NT2/D1 (cell line): ENCODE results near the gene KRTAP10-7.
"Not testable (repeated sequence)": the region's sequence is repeated elsewhere in the genome, so short reads cannot be mapped to it uniquely, and the experiment has no call there.

Source experiments
- DNase-seq: peaks from one replicate; pipeline ENCODE4 v3.0.0-alpha.2; 2011; ENCODE audit warnings: low read depth, low spot score
- H3K27me3 ChIP-seq: 2 replicates; pipeline ENCODE4 v1.6.0; 2011; ENCODE audit warnings: mild to moderate bottlenecking; ENCODE audit not compliant: insufficient read length, insufficient read depth
- H3K36me3 ChIP-seq: 2 replicates; pipeline ENCODE4 v1.6.1; 2011; ENCODE audit warnings: mild to moderate bottlenecking, low read length, mixed read lengths; ENCODE audit not compliant: insufficient read depth, insufficient read length
- H3K4me1 ChIP-seq: 2 replicates; pipeline ENCODE4 v1.5.1; 2011; ENCODE audit not compliant: insufficient read depth, insufficient read length
- H3K4me3 ChIP-seq: 2 replicates; pipeline ENCODE4 v1.5.1; 2011; ENCODE audit warnings: low read depth; ENCODE audit not compliant: insufficient read length
- H3K9ac ChIP-seq: 2 replicates; pipeline ENCODE4 v1.6.0; 2011; ENCODE audit warnings: low read depth; ENCODE audit not compliant: insufficient read length
- H3K9me3 ChIP-seq: 2 replicates; pipeline ENCODE4 v1.5.1; 2011; ENCODE audit warnings: mild to moderate bottlenecking, low read length; ENCODE audit not compliant: insufficient read depth
- SUZ12 ChIP-seq: IDR thresholded peaks from 2 replicates; pipeline ENCODE4 v1.6.1; 2011; ENCODE audit not compliant: insufficient read length, insufficient read depth; ENCODE audit errors: extremely low read depth
- YY1 ChIP-seq: IDR thresholded peaks from 2 replicates; pipeline ENCODE4 v1.6.1; 2011; ENCODE audit not compliant: insufficient read length, insufficient read depth
- ZNF274 ChIP-seq: IDR thresholded peaks from 2 replicates; pipeline ENCODE4 v1.6.1; 2011; ENCODE audit warnings: mild to moderate bottlenecking, low read depth, low read length

Gene KRTAP10-7

GRCh38 chr21:44585892-44586291 is 14.5 kb upstream of the KRTAP10-7 start:
- no peak for DNase-seq
- H3K4me1 ChIP-seq = peaks cover 4% of the 10 kb centered on the region
- no peaks in the 10 kb centered on the region for H3K36me3 ChIP-seq
- H3K27me3 ChIP-seq = no peaks in the 10 kb centered on the region
- H3K9me3 ChIP-seq = peaks cover 9% of the 10 kb centered on the region
- TF ChIP-seq YY1 (no peak), SUZ12 (no peak), ZNF274 (no peak)
- no peak overlapping the region for H3K4me3 ChIP-seq
- no peak overlapping the region for H3K9ac ChIP-seq

- Histone ChIP-seq H3K27me3 (no peaks in the 10 kb centered on the region), H3K4me3 (no peak overlapping the region), H3K9ac (no peak overlapping the region), H3K36me3 (no peaks in the 10 kb centered on the region), H3K9me3 (no peaks in the 10 kb centered on the region), H3K4me1 (peaks cover 11% of the 10 kb centered on the region)
- TF ChIP-seq ZNF274 = no peak
- TF ChIP-seq SUZ12 = no peak
- TF ChIP-seq YY1 = no peak
- DNase-seq = no peak
These were observed 11.3 kb upstream of the KRTAP10-7 start for GRCh38 chr21:44589094-44589493.

GRCh38 chr21:44589586-44590305 is 10.7 kb upstream of the KRTAP10-7 start:
- peak overlapping the region; percentile 16 for H3K9ac ChIP-seq

GRCh38 chr21:44590311-44590721 is 10.1 kb upstream of the KRTAP10-7 start:
- H3K4me1 ChIP-seq = peaks cover 11% of the 10 kb centered on the region
- H3K4me3 ChIP-seq = no peak overlapping the region
- no peaks in the 10 kb centered on the region for H3K27me3 ChIP-seq
- H3K36me3 ChIP-seq = no peaks in the 10 kb centered on the region
- H3K9ac ChIP-seq = peak overlapping the region; percentile 16
- TF ChIP-seq ZNF274 (no peak), YY1 (no peak), SUZ12 (no peak)
- H3K9me3 ChIP-seq = no peaks in the 10 kb centered on the region
- DNase-seq = no peak

More at GRCh38 chr21:44589586-44590305, 10.7 kb upstream of the KRTAP10-7 start:
- Histone ChIP-seq H3K36me3 (no peaks in the 10 kb centered on the region), H3K9me3 (no peaks in the 10 kb centered on the region), H3K27me3 (no peaks in the 10 kb centered on the region), H3K4me3 (no peak overlapping the region), H3K4me1 (peaks cover 11% of the 10 kb centered on the region)
- TF ChIP-seq YY1 (no peak), SUZ12 (no peak), ZNF274 (no peak)
- DNase-seq = no peak

- not testable (repeated sequence) for DNase-seq, H3K9me3 ChIP-seq
- H3K4me1 ChIP-seq = peaks cover 11% of the 10 kb centered on the region
These were observed 9.2 kb upstream of the KRTAP10-7 start for GRCh38 chr21:44590897-44591800.

GRCh38 chr21:44591801-44592130 is 8.6 kb upstream of the KRTAP10-7 start:
- not testable (repeated sequence) for DNase-seq, H3K36me3 ChIP-seq, H3K27me3 ChIP-seq, H3K9ac ChIP-seq, H3K4me3 ChIP-seq, H3K9me3 ChIP-seq
- peaks cover 11% of the 10 kb centered on the region for H3K4me1 ChIP-seq

More at GRCh38 chr21:44590897-44591800, 9.2 kb upstream of the KRTAP10-7 start:
- H3K9ac ChIP-seq, H3K4me3 ChIP-seq, H3K27me3 ChIP-seq, H3K36me3 ChIP-seq: not testable (repeated sequence)

- DNase-seq = no peak
- TF ChIP-seq YY1 (no peak), ZNF274 (no peak)
These were observed 7.7 kb upstream of the KRTAP10-7 start, which contains the start of gene KRTAP10-6 for GRCh38 chr21:44592446-44593311. KRTAP10-6 (minus strand) TSS chr21:44592505; CDS start chr21:44592484, 21 bp downstream.

More at GRCh38 chr21:44592446-44593311, 7.7 kb upstream of the KRTAP10-7 start, which contains the start of gene KRTAP10-6:
- H3K9me3 ChIP-seq = no peaks in the 10 kb centered on the region
- no peak within 1 kb of the TSS for H3K9ac ChIP-seq
- H3K27me3 ChIP-seq = no peaks in the 10 kb centered on the region
- H3K4me1 ChIP-seq = peaks cover 11% of the 10 kb centered on the region
- no peak within 1 kb of the TSS for H3K4me3 ChIP-seq
- no peaks in the 10 kb centered on the region for H3K36me3 ChIP-seq
